ENCODE measurements around the gene PDYN.

PDYN gene

GRCh38 chr20:1973601-1974440 lies 20.0 kb downstream of the PDYN start:
- peaks cover 21% of the 10 kb centered on the region for H3K27me3 ChIP-seq (ENCODE audit: control insufficient read depth, low read length)
- no peaks in the 10 kb centered on the region for H3K36me3 ChIP-seq (ENCODE audit: control insufficient read depth, low read length)
- no peak overlapping the region for H3K4me3 ChIP-seq (ENCODE audit: low read length)
- H3K27ac ChIP-seq (ENCODE audit: low read depth, low read length): no peak overlapping the region
- H3K4me2 ChIP-seq (ENCODE audit: low read length): no peak overlapping the region
- H3K4me1 ChIP-seq (ENCODE audit: control insufficient read depth, low read length): no peaks in the 10 kb centered on the region
- no peaks in the 10 kb centered on the region for H3K9me3 ChIP-seq (ENCODE audit: control insufficient read depth, insufficient read depth, low read length)
- H3K9me2 ChIP-seq (replicated peaks; ENCODE audit: control insufficient read depth, low read length): no peaks in the 10 kb centered on the region
- TF ChIP-seq EZH2phosphoT487 (IDR thresholded peaks at IDR 0.05; ENCODE audit: borderline replicate concordance, low read length) (no peak), CTCF (IDR thresholded peaks at IDR 0.05; ENCODE audit: low read depth, low read length, poor library complexity, severe bottlenecking) (no peak)
- H4K20me1 ChIP-seq (ENCODE audit: control insufficient read depth, insufficient read depth, low read depth, low read length): no peaks in the 10 kb centered on the region
- no peaks in the 10 kb centered on the region for H3K79me2 ChIP-seq (ENCODE audit: control insufficient read depth, low read length)
- H3F3A ChIP-seq (ENCODE audit: control insufficient read depth, insufficient read depth): no peaks in the 10 kb centered on the region

GRCh38 chr20:1971893-1972586 lies 21.8 kb downstream of the PDYN start:
- Histone ChIP-seq H3K9me3 (ENCODE audit: control insufficient read depth, insufficient read depth, low read length) (no peaks in the 10 kb centered on the region), H4K20me1 (ENCODE audit: control insufficient read depth, insufficient read depth, low read depth, low read length) (no peaks in the 10 kb centered on the region), H3K4me3 (ENCODE audit: low read length) (no peak overlapping the region), H3K36me3 (ENCODE audit: control insufficient read depth, low read length) (no peaks in the 10 kb centered on the region), H3K4me2 (ENCODE audit: low read length) (no peak overlapping the region), H3F3A (ENCODE audit: control insufficient read depth, insufficient read depth) (no peaks in the 10 kb centered on the region), H3K79me2 (ENCODE audit: control insufficient read depth, low read length) (no peaks in the 10 kb centered on the region), H3K9me2 (replicated peaks; ENCODE audit: control insufficient read depth, low read length) (no peaks in the 10 kb centered on the region), H3K4me1 (ENCODE audit: control insufficient read depth, low read length) (no peaks in the 10 kb centered on the region), H3K27ac (ENCODE audit: low read depth, low read length) (no peak overlapping the region), H3K27me3 (ENCODE audit: control insufficient read depth, low read length) (peaks cover 15% of the 10 kb centered on the region; the same call in 1 of the 2 replicates)
- TF ChIP-seq CTCF (IDR thresholded peaks at IDR 0.05; ENCODE audit: low read depth, low read length, poor library complexity, severe bottlenecking): no peak
- no peak for TF ChIP-seq EZH2phosphoT487 (IDR thresholded peaks at IDR 0.05; ENCODE audit: borderline replicate concordance, low read length)

GRCh38 chr20:1968964-1969363 lies 24.9 kb downstream of the PDYN start:
- Histone ChIP-seq H3F3A (ENCODE audit: control insufficient read depth, insufficient read depth) (no peaks in the 10 kb centered on the region), H3K27me3 (ENCODE audit: control insufficient read depth, low read length) (peaks cover 32% of the 10 kb centered on the region), H3K4me1 (ENCODE audit: control insufficient read depth, low read length) (peaks cover 12% of the 10 kb centered on the region)

More at GRCh38 chr20:1968964-1969363, 24.9 kb downstream of the PDYN start:
- Histone ChIP-seq H3K36me3 (ENCODE audit: control insufficient read depth, low read length) (no peaks in the 10 kb centered on the region), H3K27ac (ENCODE audit: low read depth, low read length) (no peak overlapping the region), H3K9me3 (ENCODE audit: control insufficient read depth, insufficient read depth, low read length) (no peaks in the 10 kb centered on the region), H4K20me1 (ENCODE audit: control insufficient read depth, insufficient read depth, low read depth, low read length) (no peaks in the 10 kb centered on the region), H3K9me2 (replicated peaks; ENCODE audit: control insufficient read depth, low read length) (no peaks in the 10 kb centered on the region), H3K4me3 (ENCODE audit: low read length) (no peak overlapping the region), H3K79me2 (ENCODE audit: control insufficient read depth, low read length) (no peaks in the 10 kb centered on the region), H3K4me2 (ENCODE audit: low read length) (no peak overlapping the region)
- TF ChIP-seq CTCF (IDR thresholded peaks at IDR 0.05; ENCODE audit: low read depth, low read length, poor library complexity, severe bottlenecking): no peak
- TF ChIP-seq EZH2phosphoT487 (IDR thresholded peaks at IDR 0.05; ENCODE audit: borderline replicate concordance, low read length): no peak
